CD4-positive, alpha-beta T cell treated with Interferon alpha-2 for 1 hour (primary cell): Measurements from ENCODE around the gene SH2D2A.

Experiments used
- DNase-seq, 2 donors: peaks; one replicate each; pipeline ENCODE4 v3.0.0-alpha.2; 2020 to 2022

SH2D2A gene

DNA sequence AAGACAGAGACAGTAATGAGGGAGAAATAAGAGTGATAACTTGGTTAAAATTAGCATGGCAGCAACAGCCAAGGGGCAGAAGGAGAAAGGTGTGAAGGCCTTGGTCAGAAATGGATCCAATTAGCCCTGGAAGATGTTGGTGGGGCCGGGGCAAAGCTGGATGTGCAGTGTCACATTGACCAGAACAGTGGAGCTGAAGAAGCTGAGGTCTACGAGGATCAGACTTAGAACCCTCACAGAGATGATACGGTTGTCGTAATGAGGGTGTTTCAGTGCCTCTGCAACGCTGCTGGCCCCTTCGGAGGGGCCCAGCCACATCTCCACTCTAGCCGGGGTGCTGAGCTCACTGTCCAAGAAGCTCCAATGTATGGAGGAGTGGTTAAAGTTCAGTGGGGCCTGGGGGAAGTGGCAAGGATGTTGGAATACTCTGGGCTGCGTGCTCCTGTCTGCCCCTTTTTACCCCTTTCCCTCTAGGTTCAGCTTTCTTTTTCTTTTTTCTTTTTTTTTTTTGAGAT, 14.2 kb downstream of the SH2D2A start:
- DNase-seq: no peak

DNA sequence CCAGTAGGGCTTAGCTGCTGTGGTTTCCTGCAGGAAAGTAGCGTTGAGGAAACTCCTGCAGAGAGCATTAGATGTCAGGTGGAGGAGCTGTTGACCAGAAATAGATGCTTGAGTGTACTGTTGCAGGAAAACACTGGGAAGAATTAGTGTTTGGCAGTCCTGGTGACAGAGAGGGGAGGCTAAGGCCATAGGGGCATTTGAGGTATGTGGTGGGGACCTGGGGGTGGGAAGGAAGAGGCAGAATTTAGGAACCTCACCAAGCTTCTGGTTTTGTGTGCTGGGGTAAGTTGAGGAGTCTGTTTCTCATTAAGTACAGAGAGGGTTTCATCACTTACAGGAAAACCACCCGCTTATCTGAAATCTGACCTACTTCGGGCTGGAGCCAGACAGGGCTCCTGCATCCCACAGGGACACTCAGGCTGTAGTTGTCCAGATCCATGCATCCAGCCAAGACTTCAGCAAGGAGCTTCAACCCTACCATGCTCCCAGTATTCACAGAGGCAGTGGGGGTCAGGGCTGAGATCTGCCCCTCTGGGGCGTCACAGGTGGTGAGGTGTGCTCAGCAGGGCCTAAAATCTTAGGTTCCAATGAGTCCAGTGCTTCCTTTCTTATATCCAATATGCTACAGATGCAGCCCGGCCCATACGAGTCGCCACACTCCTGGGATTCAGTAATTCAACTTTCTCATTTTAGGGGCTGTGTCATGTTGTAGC, 15.1 kb downstream of the SH2D2A start:
- DNase-seq: peak in 1 of 2 donors; percentile 44

DNA sequence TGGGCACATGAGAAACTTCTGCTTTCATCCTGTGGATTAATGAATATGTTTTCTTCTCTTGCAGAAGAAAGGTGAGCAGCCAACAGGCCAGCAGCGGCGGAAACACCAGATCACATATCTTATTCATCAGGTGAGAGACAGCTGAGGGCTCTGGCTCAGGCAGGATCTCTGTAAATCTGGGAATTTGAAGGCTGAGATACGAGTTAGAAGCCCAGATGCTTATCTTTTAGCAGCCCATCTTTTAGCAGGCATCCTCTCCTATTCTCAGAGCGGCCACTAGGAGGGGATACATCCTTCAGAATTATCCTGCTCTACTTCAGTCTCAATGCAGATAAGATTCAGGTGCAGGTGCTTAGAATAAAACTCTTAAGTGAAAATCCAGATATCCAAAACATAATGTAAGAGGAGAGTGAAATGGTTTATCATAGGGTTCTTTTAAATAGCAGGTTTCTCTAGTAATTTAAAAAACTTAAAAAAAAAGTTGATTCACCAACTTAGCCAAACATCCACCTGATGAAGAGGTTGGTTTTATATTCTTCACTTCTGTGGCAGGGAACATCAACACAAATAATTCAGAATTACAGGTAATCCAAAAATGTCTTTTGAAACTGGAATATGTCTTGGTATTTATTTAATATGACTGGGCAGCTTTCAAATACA, 19.3 kb downstream of the SH2D2A start:
- peak; percentile 51 to 80 for DNase-seq

DNA sequence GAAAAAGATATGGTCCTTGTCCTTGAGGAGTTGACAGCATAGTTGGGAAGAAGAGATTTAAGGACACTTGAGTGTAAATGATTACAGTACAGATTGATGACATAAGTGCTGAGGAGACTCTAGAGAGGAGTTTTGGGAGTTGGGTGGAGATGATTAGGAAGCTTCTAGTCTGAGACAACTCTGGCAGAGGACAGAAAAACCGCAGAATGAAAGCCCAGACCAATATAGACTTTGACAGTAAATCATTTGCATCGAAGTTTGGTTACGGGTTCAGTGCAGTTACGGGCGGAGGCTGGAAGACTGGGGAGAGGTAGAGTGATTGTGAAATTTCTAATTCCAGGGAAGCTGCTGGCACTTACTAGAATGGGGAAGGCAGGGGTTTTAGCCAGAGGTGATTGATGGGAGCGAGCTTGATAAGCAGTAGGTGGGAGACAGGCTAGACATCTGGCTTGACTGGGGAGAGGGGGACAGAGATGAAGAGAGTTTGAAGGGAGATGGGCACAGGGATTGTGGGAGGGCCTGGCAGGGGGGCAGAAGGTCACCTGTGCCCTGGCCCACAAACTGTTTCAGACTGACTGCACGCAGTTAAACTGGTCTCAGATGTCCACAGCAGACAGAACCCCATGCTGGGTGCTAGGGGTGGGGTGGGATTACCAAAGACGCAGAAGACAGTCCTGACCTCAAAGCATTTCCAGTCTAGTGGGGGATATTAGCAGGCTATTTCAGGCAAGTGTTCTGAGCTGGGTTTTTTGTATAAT, 20.1 kb downstream of the SH2D2A start:
- no peak for DNase-seq

DNA sequence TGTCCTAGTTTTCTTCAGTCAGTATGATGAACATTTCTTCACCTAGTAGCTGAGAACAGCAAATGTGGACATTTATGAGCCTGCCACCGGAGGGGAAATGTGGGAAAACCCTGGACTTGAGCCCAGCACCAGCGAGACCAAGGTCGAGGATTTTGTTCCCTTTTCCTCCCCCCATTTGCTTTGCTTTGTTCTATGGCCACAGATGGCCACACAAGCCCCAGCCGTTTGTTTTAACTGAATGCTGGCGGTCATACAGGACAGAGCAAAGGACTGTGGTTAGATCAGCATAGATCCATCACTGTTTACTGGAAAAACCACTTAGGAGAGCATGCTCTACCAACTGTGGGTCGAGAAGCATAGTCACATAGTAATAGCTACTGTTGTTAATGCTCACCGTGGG, 20.9 kb downstream of the SH2D2A start:
- no peak for DNase-seq

DNA sequence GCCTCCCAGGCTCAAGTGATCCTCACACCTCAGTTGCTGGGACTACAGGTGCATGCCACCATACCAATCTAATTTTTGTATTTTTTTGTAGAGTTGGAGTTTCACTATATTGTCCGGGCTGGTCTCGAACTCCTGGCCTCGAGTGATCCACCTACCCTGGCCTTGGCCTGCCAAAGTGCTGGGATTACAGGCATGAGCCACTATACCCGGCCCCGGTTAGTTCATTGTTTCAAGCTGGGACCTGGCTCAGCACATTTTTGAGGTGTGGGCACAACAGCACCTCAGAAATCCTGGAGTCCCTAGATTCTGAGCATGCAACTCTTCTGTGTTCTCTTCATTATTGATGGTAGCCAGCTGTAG, 21.3 kb downstream of the SH2D2A start:
- no peak for DNase-seq

DNA sequence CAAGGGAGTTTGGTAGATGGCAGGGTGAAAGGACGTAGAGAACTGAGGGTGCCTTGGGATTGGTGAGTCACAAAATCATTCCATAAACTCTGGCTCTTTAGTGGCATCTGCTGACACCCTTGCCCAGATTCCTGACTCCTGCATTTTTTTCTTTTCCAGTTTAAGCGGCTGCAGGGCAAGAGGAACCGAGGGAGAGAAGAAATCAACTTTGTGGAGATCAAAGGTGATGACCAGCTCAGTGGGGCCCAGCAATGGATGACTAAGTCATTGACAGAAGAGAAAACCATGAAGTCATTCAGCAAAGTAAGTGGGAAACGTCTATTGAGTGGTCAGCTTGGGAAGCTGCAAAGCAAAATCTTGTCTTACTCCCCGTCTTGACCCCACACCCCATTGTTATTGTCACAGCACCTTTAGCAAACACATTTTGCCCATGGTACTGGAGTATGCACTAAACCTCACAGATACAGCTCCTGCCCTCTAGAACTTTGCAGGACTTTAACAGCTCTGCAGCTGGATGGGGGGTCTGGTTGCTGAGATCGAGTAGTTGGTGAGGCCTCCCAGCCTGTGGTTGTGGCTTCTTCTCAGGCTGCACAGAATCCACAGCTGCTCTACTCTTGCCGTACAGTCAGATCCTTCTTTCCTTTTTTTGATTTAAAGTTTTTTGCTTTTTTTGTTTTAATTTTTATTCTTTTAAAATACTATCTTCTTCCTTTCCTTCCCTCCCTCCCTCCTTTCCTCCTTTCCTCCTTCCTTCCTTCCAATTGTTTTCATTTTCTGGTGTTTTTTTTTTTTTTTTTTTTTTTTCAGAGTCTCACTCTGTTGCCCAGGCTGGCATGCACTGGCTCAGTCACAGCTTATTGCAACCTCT, 21.9 kb downstream of the SH2D2A start:
- no peak for DNase-seq

DNA sequence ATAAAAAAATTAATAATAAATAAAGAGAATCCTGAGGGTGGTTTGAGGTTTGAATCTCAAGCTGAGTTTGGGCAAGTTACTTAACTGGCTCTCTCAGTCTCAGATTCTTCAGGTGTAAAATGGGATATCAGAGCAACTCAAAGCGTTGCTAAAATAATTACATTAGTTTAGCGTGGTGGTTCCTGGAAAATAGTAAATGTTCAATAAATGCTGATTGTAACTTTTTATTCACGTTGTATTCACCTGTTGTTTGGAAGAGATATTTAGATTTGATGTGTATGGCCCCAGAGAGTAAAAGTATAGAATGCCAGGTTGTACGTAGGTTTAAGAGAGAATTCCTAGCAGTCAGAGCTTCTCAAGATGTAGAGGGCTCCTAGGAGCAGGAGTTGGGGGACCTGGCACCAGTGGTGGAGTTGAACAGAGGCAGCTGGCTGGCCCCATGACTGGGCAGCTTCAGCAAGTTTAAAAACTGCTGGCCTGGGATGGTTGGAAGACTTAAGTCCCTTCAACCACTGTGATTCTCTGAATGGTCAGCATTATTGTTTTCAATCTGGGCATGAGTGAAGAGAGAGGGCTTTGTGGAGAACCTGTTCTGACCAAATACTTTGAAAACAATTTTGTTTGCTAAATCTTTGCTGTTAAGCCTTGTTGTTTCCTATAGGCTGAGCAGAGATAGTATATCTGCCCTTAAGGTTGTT, 26.9 kb downstream of the SH2D2A start:
- no peak for DNase-seq

DNA sequence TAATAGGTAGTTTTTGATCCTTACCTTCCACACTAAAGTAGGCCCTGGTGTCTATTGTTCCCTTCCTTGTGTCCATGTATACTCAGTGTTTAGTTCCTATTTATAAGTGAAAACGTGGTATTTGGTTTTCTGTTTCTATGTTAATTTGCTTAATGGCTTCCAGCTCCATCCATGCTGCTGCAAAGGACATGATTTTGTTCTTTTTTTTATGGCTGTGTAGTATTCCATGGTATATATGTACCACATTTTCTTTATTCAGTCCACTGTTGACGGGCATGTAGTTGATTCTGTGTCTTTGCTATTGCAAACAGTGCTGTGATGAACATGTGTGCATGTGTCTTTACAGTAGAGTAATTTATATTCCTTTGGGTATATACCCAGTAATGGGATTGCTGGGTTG, 28.5 kb downstream of the SH2D2A start:
- no peak for DNase-seq

DNA sequence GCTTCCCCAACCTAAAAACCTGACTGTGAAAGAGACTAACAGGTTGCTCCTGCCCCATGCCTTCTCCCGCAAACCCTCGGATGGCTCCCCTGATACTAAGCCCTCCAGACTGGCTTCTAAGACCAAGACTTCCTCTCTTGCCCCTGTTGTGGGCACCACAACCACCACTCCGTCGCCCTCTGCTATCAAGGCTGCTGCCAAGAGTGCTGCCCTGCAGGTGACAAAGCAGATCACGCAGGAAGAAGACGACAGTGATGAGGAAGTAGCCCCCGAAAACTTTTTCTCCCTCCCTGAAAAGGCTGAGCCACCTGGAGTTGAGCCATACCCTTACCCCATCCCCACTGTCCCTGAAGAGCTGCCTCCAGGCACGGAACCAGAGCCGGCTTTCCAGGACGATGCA, 30.0 kb downstream of the SH2D2A start:
- DNase-seq: no peak

DNA sequence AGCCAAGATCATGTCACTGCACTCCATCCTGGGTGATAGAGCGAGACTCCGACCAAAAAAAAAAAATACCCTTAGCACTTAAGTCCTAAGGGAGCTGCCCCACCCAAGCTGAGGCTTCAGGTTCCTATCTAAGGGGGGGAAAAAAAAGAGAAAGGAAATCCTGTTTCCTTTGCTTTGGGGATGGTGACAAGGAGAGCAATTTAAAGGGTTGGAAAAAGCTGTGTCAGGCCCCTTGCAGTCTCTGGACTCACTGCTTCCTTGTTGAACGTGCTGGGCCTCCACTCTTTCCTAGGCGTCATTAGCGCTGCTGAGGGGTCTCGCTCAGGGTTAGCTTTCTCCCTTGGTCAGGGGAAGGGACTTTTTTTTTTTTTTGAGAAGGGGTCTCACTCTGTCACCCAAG, 31.2 kb downstream of the SH2D2A start:
- no peak for DNase-seq

DNA sequence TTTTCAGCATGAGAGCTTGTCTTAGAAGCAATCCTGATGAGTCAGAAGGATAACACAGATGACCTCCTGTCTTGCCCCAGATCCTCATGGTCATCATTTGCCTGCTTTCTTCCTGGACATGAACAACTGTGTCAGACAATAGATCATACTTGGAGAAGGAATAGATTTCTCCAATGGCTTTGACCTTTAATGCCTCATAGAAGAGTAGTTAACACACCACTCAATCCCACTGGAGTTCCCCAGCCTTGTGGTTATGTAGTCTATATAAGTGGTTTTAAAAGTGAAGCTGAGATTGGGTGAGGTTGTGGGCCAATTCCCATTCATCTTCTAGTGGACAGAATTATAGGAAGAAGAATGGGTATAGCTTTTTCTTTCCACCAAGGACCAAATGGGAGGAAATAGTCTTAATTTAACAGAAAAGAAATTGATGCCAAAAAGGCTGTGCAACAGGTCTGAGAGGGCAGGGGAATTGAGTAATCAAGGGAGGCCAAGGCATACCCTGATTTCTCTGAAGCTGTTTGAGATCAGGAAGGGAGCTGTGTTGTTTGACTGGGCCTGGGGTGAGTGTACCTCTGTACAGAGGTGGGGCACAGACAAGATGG, 35.0 kb downstream of the SH2D2A start:
- DNase-seq: no peak

DNA sequence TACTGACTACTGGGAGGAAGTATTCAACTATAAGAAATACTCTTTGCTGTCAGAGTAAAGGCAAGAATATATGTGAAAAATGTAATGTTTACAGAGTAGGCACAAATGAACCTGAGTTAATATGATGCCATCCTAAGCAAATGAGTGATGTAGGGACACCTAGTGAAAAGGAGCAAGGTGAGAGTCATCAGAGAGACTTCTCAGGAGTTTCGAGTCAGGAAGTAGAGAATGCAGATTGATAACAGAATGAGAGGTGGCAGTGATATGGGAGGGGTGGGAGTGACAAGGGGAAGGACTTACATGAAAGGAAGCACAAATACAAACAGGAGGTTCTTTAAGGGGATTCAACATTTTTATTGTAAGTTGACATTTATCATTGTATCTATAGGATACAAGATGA, 39.1 kb downstream of the SH2D2A start:
- DNase-seq: no peak

DNA sequence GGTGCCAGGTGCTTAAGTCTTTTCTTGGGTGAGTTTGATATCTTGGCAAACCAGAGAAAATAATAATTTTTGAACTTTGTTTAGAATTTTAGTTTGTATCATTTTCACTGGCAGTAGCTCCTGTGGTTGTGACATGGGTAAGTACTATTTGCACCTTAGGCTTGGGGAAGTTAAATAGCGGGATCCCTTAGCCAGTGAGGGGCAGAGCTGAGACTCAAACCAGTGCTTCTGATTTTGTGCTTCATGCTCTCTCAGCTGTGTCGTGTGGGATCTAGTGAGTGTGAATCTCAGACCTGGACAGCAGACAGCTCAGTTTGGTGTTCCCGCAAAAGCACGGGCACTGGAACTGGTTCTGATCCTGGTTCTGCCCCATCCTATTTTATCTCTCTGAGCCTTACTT, 39.7 kb downstream of the SH2D2A start:
- DNase-seq: no peak

DNA sequence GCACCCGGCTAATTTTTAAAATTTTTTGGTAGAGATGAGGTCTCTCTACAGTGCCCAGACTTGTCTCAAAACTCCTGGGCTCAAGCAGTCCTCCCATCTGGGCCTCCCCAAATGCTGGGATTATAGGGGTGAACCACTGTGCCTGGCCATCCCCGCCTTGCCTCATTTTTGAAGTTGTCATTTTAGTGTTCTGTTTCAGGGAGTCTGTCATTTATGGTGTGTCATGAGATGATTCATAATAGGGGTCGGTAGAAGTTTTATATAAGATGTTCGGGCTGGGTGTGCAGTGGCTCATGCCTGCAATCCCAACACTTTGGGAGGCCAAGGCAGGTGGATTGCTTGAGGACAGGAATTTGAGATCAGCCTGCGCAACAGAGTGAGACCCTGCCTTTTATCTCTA, 40.8 kb downstream of the SH2D2A start:
- no peak for DNase-seq

DNA sequence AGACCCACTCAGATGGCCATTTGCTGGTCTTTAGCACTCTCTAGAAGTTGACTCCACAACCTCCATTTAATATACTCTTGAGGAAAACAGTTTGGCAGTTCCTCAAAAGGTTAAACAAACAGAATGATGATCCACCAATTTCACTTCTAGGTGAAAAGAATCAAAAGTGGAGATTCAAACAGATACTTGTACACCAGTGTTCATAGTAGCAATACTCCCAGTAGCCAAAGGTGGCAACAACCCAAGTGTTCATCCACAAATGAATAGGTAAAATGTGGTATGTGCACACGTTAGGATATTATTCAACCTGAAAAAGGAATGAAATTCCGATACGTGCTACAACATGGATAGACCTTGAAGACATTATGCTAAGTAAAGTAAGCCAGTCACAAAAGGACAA, 43.0 kb downstream of the SH2D2A start:
- DNase-seq: no peak

DNA sequence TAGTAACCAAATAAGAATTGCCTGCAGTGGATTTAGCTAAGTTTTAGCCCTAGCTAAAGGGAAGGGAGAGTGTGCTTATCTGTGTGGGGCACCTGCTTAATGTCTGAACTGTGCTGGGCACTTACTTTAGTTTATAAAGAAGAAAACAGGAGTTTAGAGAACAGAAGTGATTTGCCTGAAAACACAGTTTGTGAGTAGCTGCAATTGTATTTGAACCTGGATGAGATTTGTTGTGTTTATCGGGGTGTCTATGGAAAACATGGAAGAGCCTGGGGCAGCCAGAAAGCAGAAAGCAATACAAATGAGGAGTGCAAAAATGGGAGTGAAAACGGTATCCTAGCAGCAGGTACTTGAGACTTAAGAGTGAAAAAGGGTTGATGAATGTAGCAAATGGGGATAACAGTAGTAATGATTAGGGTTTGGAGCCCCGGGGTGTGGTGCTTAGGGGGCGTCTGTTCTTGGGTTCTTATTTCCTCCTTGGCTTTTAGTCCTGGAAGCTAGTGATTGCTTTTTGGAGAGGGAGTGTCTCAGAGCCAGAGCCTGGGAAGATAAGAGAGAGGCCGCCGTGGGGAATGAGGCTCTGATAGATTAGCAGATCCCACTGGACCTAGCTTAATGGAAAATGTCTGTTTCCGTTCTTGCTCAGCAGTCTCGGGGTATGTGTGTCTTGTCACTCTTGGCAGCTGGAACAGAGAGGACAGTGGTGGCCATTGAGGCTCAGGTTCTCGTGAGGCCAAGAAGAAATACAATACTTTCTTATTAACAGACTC, 43.7 kb downstream of the SH2D2A start:
- no peak for DNase-seq

DNA sequence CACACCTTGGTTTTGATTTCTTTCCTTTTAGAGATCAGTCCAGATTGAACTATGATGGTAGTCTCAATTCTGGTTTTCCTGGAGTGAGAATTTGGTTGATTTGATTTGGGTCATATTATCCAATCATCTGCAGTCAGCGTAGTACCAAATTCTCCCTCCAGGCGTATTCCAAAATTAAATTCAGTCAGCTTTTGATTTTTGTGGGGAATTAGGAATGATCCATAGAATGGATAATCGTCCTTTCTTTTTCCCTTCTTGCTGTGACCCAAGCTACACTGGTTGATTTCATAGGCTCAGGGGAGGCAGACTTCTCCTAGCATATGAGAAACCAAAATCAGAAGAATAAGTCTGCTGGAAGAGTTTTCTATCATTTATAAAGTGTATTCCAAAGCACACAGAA, 44.4 kb downstream of the SH2D2A start:
- DNase-seq: no peak

DNA sequence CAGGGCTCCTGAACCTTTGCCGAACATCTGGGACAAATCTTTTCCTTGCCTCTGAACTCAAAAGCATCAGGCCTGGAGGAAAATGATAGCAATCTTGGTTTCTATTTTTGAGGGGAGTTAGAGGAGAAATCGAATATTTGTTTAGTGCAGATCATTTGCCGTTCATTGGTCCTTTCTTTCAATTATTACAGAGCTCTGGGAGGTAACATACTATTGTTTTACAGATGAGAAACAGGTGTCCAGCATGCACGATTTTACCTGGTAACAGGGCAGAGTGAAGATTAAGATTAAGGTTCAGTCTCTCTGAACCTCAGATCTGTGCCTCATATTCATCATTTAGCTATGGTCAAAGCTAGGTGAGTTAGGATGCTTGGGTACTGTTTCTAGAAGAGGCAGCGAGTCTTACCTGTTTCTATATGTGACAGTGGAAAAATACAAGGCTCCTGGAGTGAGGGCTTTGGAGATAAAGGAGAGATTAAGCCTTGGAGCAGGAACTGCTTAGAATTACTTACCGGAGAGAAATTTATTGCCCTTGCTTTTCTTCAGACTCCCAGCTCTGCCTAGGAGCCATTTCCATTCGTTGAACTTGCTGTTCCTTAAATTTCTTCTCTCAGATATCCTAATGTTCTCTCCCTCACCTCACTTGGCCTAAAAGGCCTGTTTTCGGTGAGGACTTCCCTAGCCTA, 47.9 kb downstream of the SH2D2A start:
- DNase-seq: no peak

DNA sequence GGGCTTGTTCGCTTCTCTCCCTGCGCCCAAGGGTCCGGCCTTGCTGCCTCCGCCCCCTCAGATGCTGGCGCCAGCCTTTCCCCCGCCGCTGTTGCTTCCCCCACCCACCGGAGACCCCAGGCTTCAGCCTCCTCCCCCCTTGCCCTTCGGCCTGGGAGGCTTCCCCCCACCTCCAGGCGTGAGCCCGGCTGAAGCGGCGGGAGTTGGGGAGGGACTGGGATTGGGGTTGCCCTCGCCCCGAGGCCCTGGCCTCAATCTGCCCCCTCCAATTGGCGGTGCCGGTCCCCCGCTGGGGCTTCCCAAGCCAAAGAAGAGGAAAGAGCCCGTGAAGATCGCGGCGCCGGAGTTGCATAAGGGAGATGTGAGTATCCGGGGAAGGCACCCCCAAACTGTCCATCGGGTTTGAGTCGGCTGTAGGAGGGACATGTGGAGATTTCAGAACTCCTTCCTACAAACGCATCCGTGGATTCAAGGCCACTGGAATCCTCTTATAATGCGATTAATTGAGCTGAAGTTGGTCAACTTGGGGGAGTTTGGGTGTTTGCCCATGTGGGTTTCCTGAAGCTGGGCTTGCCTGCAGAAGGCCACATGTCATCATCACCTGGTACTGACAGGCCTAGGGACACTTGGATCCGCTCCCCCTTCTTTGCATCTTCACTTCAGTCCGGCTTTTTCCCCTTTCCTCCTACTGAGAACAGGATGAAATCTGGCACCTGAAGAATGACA, 48.6 kb downstream of the SH2D2A start:
- DNase-seq: peak in 1 of 2 donors; percentile 36
